ENCODE measurements around the gene MAP2K7.
"Not testable (repeated sequence)": the region's sequence is repeated elsewhere in the genome, so short reads cannot be mapped to it uniquely, and the experiment has no call there.

The MAP2K7 gene

GRCh38 chr19:7908742-7909461, 5.2 kb downstream of the MAP2K7 start:
- no peak for DNase-seq

- no peak for DNase-seq
These were observed 5.9 kb downstream of the MAP2K7 start for GRCh38 chr19:7909471-7910067.

GRCh38 chr19:7910321-7911161, 6.9 kb downstream of the MAP2K7 start:
- DNase-seq = no peak

GRCh38 chr19:7911508-7912143, 7.9 kb downstream of the MAP2K7 start:
- DNase-seq = no peak

GRCh38 chr19:7912144-7912696, 8.5 kb downstream of the MAP2K7 start:
- DNase-seq = no peak

- no peak for DNase-seq
These were observed 9.3 kb downstream of the MAP2K7 start for GRCh38 chr19:7912697-7913564.

- DNase-seq = no peak
These were observed 10.0 kb downstream of the MAP2K7 start for GRCh38 chr19:7913652-7914051.

- no peak for DNase-seq
These were observed 10.4 kb downstream of the MAP2K7 start for GRCh38 chr19:7914099-7914498.

- no peak for DNase-seq
These were observed 10.9 kb downstream of the MAP2K7 start, which contains the start of gene TGFBR3L for GRCh38 chr19:7914598-7915045. TSS of gene TGFBR3L (plus strand) at chr19:7914830.

GRCh38 chr19:7915250-7916102, 11.8 kb downstream of the MAP2K7 start:
- no peak for DNase-seq

- no peak for DNase-seq
These were observed 12.7 kb downstream of the MAP2K7 start for GRCh38 chr19:7916103-7916954.

- no peak for DNase-seq
These were observed 13.2 kb downstream of the MAP2K7 start for GRCh38 chr19:7916955-7917266.

GRCh38 chr19:7917267-7918061, 13.8 kb downstream of the MAP2K7 start:
- peak; percentile 54 for DNase-seq

- not testable (repeated sequence) for DNase-seq
These were observed 14.5 kb downstream of the MAP2K7 start for GRCh38 chr19:7918062-7918614.

GRCh38 chr19:7918615-7919421, 15.1 kb downstream of the MAP2K7 start:
- no peak for DNase-seq

- peak; percentile 96 for DNase-seq
These were observed 16.2 kb downstream of the MAP2K7 start, which contains the start of gene SNAPC2 for GRCh38 chr19:7919610-7920518. TSS of gene SNAPC2 (plus strand) at chr19:7920338. CDS start at chr19:7920367, 29 bp downstream.
